HUES48 (cell line): ENCODE results near the gene BBS9.

ENCODE experiments used
- H3K27ac ChIP-seq: one replicate; pipeline ENCODE4 v1.7.0; 2013; ENCODE audit warnings: low read depth, low read length, inconsistent platforms
- H3K27me3 ChIP-seq: 2 replicates; pipeline ENCODE4 v1.6.1; 2013; ENCODE audit warnings: mild to moderate bottlenecking, low read length; ENCODE audit not compliant: control insufficient read depth, insufficient read depth
- H3K36me3 ChIP-seq: 2 replicates; pipeline ENCODE4 v1.6.1; 2013; ENCODE audit warnings: low read length; ENCODE audit not compliant: control insufficient read depth, insufficient read depth
- H3K4me1 ChIP-seq: 2 replicates; pipeline ENCODE4 v1.6.1; 2013; ENCODE audit warnings: mild to moderate bottlenecking, low read length; ENCODE audit not compliant: control insufficient read depth, insufficient read depth
- H3K4me3 ChIP-seq: 2 replicates; pipeline ENCODE4 v1.5.1; 2013; ENCODE audit warnings: mild to moderate bottlenecking, low read depth, low read length
- H3K9ac ChIP-seq: 2 replicates; pipeline ENCODE4 v1.6.1; 2013; ENCODE audit warnings: mild to moderate bottlenecking, low read depth, low read length, moderate library complexity
- H3K9me3 ChIP-seq: 2 replicates; pipeline ENCODE4 v1.6.1; 2013; ENCODE audit warnings: low read length; ENCODE audit not compliant: control insufficient read depth, insufficient read depth

Gene BBS9

GRCh38 chr7:33539198-33539597 lies 409.8 kb downstream of the BBS9 start:
- Histone ChIP-seq H3K27ac (no peak overlapping the region), H3K4me3 (no peak overlapping the region), H3K9me3 (peaks cover 12% of the 10 kb centered on the region), H3K36me3 (peaks cover 7% of the 10 kb centered on the region; the same call in 1 of the 2 replicates), H3K9ac (no peak overlapping the region), H3K4me1 (peaks cover 8% of the 10 kb centered on the region), H3K27me3 (no peaks in the 10 kb centered on the region)

DNA sequence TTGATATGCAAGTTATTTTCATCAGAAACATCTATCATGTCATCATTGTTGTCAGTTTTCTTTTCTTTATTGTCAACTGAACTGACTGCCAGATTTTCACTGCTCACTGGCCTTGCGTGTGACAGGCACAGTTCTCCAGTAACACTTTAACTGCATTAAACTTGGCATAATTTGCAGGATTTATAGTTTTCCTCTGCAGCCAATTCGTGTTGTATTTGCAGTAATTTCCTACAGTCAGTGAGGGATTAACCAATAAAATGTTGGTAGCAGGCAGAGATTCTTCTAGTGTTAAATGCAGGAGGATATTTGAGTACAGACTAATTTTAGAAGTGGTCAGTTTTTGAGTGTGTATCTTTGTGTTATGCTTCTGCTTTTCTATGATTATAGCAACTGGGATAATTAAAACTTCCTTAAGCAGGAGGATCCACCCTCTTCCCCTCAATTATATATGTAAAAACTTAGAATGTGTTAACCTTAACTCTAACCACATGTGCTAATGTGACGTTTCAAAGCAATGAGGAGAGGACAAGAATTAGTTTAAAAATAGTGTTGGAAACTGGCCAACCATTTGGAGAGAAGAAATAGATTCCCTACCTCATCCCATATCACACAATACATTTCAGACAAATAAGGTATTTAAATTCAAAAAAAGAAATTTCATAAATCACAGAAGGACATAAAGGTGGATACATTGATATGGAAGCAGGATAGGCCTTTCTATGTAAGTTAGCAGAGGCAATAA lies 410.5 kb downstream of the BBS9 start:
- Histone ChIP-seq H3K36me3 (peaks cover 7% of the 10 kb centered on the region; the same call in 1 of the 2 replicates), H3K27me3 (no peaks in the 10 kb centered on the region), H3K4me3 (no peak overlapping the region), H3K9ac (no peak overlapping the region), H3K4me1 (peaks cover 3% of the 10 kb centered on the region), H3K9me3 (peaks cover 12% of the 10 kb centered on the region), H3K27ac (no peak overlapping the region)

DNA sequence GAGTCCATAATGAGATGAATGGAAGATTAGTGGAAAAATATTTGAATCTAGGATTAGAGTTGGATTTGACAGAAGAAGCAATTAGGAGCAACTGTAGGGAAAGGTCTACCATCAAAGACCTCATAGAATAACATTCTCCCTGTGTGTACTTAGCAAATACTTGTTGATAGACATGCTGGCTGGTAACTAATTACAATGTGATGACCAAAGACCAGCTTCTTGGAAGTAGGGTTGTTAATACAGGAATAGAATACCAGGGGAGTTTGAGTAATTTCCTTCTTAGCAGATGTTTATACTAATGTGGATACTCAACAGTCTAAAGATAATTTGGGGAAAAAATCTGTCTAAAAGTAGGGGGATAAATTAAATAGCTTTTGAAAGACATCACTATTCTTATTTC lies 418.5 kb downstream of the BBS9 start:
- no peak overlapping the region for H3K4me3 ChIP-seq

GRCh38 chr7:33550363-33550762 lies 421.0 kb downstream of the BBS9 start:
- no peaks in the 10 kb centered on the region for H3K4me1 ChIP-seq
- H3K4me3 ChIP-seq: no peak overlapping the region
- H3K9me3 ChIP-seq: no peaks in the 10 kb centered on the region
- H3K36me3 ChIP-seq: no peaks in the 10 kb centered on the region
- H3K27me3 ChIP-seq: no peaks in the 10 kb centered on the region
- no peak overlapping the region for H3K9ac ChIP-seq
- no peak overlapping the region for H3K27ac ChIP-seq

More for the DNA sequence above, 418.5 kb downstream of the BBS9 start:
- Histone ChIP-seq H3K36me3 (no peaks in the 10 kb centered on the region), H3K27ac (no peak overlapping the region), H3K9ac (no peak overlapping the region), H3K4me1 (no peaks in the 10 kb centered on the region), H3K27me3 (no peaks in the 10 kb centered on the region), H3K9me3 (no peaks in the 10 kb centered on the region)

DNA sequence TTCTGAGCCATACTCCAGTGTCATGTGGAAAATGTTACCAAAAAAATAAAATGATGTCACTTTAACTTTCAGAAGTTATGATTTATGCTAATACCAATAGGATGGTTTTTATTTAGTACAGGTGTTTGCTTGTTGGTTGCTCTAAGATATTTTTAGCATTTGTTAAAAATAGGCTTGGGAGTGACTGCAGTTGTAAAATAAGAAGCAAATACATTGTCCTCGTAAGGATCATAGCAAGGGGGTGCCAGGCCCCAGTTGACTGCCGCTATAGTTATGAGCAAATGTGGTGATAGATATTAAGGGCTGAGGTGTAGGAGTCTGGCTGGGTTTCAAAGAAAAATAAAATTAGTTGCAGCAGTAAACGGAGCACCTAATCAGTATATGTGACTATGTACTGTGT lies 421.6 kb downstream of the BBS9 start:
- H3K27ac ChIP-seq: no peak overlapping the region
- H3K9ac ChIP-seq: no peak overlapping the region
- no peaks in the 10 kb centered on the region for H3K36me3 ChIP-seq
- H3K4me3 ChIP-seq: no peak overlapping the region
- H3K9me3 ChIP-seq: no peaks in the 10 kb centered on the region
- no peaks in the 10 kb centered on the region for H3K4me1 ChIP-seq
- no peaks in the 10 kb centered on the region for H3K27me3 ChIP-seq

DNA sequence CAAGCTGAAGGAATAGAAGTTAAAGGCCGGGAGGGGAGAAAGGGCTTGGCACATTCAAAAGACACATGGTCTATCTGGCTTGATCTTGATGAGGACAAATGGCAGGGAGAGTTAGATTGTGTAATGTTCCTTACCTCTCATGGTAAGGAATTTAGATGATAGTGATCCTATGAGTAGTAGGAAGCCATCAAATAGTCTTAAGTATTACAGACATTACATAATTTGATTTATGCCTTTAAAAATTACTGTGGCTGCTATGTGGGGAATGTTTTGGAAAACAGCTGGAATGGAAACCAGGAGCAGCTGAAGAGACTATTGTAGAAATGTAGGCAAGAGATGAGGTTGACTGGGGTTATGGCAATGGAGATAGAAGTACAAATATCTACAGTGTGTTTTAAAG lies 424.7 kb downstream of the BBS9 start:
- H3K9me3 ChIP-seq: no peaks in the 10 kb centered on the region
- H3K4me3 ChIP-seq: no peak overlapping the region
- no peak overlapping the region for H3K27ac ChIP-seq
- H3K36me3 ChIP-seq: no peaks in the 10 kb centered on the region
- no peaks in the 10 kb centered on the region for H3K27me3 ChIP-seq
- H3K4me1 ChIP-seq: no peaks in the 10 kb centered on the region
- no peak overlapping the region for H3K9ac ChIP-seq

DNA sequence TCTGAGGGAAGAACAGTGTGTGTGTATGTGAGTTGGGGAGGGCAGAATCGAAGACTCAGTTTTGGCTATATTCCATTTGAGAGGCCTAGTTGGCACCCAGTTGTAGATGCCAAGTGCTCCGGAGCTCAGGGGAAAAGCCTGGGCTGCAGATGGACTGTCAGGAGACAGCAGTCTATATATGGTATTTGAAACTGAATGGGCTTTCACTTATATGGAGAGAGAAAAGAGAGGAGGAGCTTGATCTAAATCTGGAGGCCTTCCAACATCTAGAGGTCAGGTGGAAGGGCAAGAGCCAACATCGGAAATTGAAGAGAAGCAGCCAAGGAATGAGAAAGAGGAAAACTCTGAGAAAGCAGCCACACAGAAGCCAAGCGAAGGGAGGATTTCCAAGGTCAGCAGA lies 425.2 kb downstream of the BBS9 start:
- Histone ChIP-seq H3K27ac (no peak overlapping the region), H3K4me1 (no peaks in the 10 kb centered on the region), H3K36me3 (no peaks in the 10 kb centered on the region), H3K27me3 (no peaks in the 10 kb centered on the region), H3K9me3 (no peaks in the 10 kb centered on the region), H3K4me3 (no peak overlapping the region), H3K9ac (no peak overlapping the region)

DNA sequence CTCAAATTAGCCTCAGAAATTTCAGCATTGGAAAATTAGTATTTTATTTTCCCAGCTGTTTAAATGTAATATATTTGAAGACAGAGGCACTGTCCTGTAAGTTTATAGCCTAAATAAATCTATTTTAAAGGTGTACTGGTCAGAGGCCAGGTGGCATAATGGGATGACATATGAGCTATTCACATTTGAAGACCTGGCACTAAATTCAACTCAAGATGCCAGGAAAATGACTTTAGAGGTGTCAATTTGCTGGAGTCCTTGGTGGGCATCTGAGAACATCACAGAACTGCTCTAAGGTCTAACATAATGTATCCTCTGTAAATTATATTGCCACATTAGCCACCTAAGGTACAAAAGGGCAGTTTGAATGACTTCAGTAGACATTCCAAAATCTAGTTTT lies 427.1 kb downstream of the BBS9 start:
- Histone ChIP-seq H3K9ac (no peak overlapping the region), H3K9me3 (no peaks in the 10 kb centered on the region), H3K27me3 (no peaks in the 10 kb centered on the region), H3K27ac (no peak overlapping the region), H3K4me3 (no peak overlapping the region), H3K4me1 (no peaks in the 10 kb centered on the region), H3K36me3 (no peaks in the 10 kb centered on the region)

- no peaks in the 10 kb centered on the region for H3K27me3 ChIP-seq
- no peaks in the 10 kb centered on the region for H3K9me3 ChIP-seq
- H3K27ac ChIP-seq: no peak overlapping the region
- H3K36me3 ChIP-seq: no peaks in the 10 kb centered on the region
- H3K4me1 ChIP-seq: no peaks in the 10 kb centered on the region
- no peak overlapping the region for H3K4me3 ChIP-seq
- no peak overlapping the region for H3K9ac ChIP-seq
These were observed 429.4 kb downstream of the BBS9 start for GRCh38 chr7:33558549-33559323.

GRCh38 chr7:33559324-33559710 lies 430.0 kb downstream of the BBS9 start:
- no peak overlapping the region for H3K9ac ChIP-seq
- H3K4me3 ChIP-seq: no peak overlapping the region
- no peak overlapping the region for H3K27ac ChIP-seq
- H3K36me3 ChIP-seq: no peaks in the 10 kb centered on the region
- no peaks in the 10 kb centered on the region for H3K4me1 ChIP-seq
- H3K27me3 ChIP-seq: no peaks in the 10 kb centered on the region
- H3K9me3 ChIP-seq: no peaks in the 10 kb centered on the region

GRCh38 chr7:33562996-33563395 lies 433.6 kb downstream of the BBS9 start:
- Histone ChIP-seq H3K4me1 (no peaks in the 10 kb centered on the region), H3K9ac (no peak overlapping the region), H3K4me3 (no peak overlapping the region), H3K27me3 (no peaks in the 10 kb centered on the region), H3K27ac (no peak overlapping the region), H3K36me3 (no peaks in the 10 kb centered on the region), H3K9me3 (no peaks in the 10 kb centered on the region)
